BJ (cell line): ENCODE measurements around the gene MRPL41. TPM values are rescaled to one million over a fixed set of nuclear protein-coding genes. Genes with fewer than 3 reads are reported as not detected.
"Not testable (repeated sequence)": the region's sequence is repeated elsewhere in the genome, so short reads cannot be mapped to it uniquely, and the experiment has no call there.

Source experiments
- CTCF ChIA-PET: fragments of 350-600 bp; formaldehyde crosslinking; extraction: SDS; loops from one replicate; lab custom pipeline; 2021; ENCODE audit warnings: antibody characterized with exemption, inconsistent platforms; lab: Yijun Ruan, JAX
- POLR2A ChIA-PET: fragments of 300-600 bp; sonication (Branson Sonifier 250); formaldehyde crosslinking; extraction: SDS; loops from one replicate; lab custom pipeline; 2021; ENCODE audit warnings: antibody characterized with exemption; lab: Charles Lee
- DNase-seq: peaks from one replicate; pipeline ENCODE4 v3.0.0-alpha.2; 2011; ENCODE audit warnings: low read depth
- H3K27me3 ChIP-seq: 2 replicates; pipeline ENCODE4 v1.6.0; 2011; ENCODE audit warnings: low read length; ENCODE audit not compliant: control insufficient read depth, insufficient read depth
- H3K36me3 ChIP-seq: 2 replicates; pipeline ENCODE4 v1.5.1; 2011; ENCODE audit warnings: low read length; ENCODE audit not compliant: control insufficient read depth, insufficient read depth
- H3K4me3 ChIP-seq: 2 replicates; pipeline ENCODE4 v1.5.1; 2011; ENCODE audit warnings: low read depth, mild to moderate bottlenecking, control low read depth, low read length
- polyA plus RNA-seq: library from polyadenylated mRNA; depleted of rRNA; stranded (reverse); fragments of >200 nt; gene quantifications from 2 replicates; pipeline ENCODE4 v1.2.3, GENCODE V29; 2011
- TF ChIP-seq, protein P1 (sequence below): IDR thresholded peaks from 2 replicates; pipeline ENCODE4 v1.5.1; 2011; ENCODE audit warnings: low read depth, mild to moderate bottlenecking, control low read depth, inconsistent platforms, low read length, moderate library complexity; ENCODE audit not compliant: insufficient read depth

The MRPL41 gene
- polyA plus RNA-seq, 1 experiment = 28.7 TPM

- Histone ChIP-seq H3K36me3 (no peaks in the 10 kb centered on the region), H3K4me3 (no peak overlapping the region), H3K27me3 (no peaks in the 10 kb centered on the region)
- TF ChIP-seq, protein P1, sequence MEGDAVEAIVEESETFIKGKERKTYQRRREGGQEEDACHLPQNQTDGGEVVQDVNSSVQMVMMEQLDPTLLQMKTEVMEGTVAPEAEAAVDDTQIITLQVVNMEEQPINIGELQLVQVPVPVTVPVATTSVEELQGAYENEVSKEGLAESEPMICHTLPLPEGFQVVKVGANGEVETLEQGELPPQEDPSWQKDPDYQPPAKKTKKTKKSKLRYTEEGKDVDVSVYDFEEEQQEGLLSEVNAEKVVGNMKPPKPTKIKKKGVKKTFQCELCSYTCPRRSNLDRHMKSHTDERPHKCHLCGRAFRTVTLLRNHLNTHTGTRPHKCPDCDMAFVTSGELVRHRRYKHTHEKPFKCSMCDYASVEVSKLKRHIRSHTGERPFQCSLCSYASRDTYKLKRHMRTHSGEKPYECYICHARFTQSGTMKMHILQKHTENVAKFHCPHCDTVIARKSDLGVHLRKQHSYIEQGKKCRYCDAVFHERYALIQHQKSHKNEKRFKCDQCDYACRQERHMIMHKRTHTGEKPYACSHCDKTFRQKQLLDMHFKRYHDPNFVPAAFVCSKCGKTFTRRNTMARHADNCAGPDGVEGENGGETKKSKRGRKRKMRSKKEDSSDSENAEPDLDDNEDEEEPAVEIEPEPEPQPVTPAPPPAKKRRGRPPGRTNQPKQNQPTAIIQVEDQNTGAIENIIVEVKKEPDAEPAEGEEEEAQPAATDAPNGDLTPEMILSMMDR = no peak
- DNase-seq = no peak
- POLR2A ChIA-PET = no interaction called here
- CTCF ChIA-PET = interaction anchor here (0.6 to 1.6 kb wide), 3 partner anchors 19 to 83 kb away, joined by 3 to 7 read pairs (median 4); partner anchors contain the start of genes EXD3 and NOXA1
Measured at GRCh38 chr9:137506274-137506673, 45.4 kb upstream of the MRPL41 start.

- H3K27me3 ChIP-seq = no peaks in the 10 kb centered on the region
- peak; percentile 55 for DNase-seq
- ChIA-PET POLR2A (no interaction called here), CTCF (interaction anchor here (0.6 to 1.6 kb wide), 4 partner anchors 10 to 83 kb away, joined by 3 to 7 read pairs (median 4); partner anchors contain the start of genes EXD3 and NOXA1)
- TF ChIP-seq, protein P1 = no peak
- H3K36me3 ChIP-seq = no peaks in the 10 kb centered on the region
- no peak overlapping the region for H3K4me3 ChIP-seq
Measured at GRCh38 chr9:137506702-137507171, 44.9 kb upstream of the MRPL41 start.

DNA sequence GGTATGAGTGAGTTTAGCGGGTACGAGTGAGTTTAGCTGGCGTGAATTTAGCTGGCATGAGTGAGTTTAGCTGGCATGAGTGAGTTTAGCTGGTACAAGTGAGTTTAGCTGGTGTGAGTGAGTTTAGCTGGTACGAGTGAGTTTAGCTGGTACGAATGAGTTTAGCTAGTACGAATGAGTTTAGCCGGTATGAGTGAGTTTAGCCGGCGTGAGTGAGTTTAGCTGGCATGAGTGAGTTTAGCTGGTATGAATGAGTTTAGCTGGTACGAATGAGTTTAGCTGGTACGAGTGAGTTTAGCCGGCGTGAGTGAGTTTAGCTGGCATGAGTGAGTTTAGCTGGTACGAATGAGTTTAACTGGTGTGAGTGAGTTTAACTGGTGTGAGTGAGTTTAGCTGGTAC, 42.5 kb upstream of the MRPL41 start:
- no peak overlapping the region for H3K4me3 ChIP-seq
- TF ChIP-seq, protein P1 = no peak
- CTCF ChIA-PET = interaction anchor here (0.8 to 1.7 kb wide), 5 partner anchors 14 to 66 kb away, joined by 3 to 4 read pairs (median 3); no protein-coding TSS in a partner anchor
- H3K27me3 ChIP-seq = no peaks in the 10 kb centered on the region
- no peaks in the 10 kb centered on the region for H3K36me3 ChIP-seq
- no peak for DNase-seq
- POLR2A ChIA-PET = no interaction called here

- H3K27me3 ChIP-seq, POLR2A ChIA-PET, H3K4me3 ChIP-seq, CTCF ChIA-PET, H3K36me3 ChIP-seq, DNase-seq: not testable (repeated sequence)
Measured at GRCh38 chr9:137511126-137511525, 40.6 kb upstream of the MRPL41 start.

- no peak for DNase-seq
- ChIA-PET POLR2A (no interaction called here), CTCF (no interaction called here)
- H3K36me3 ChIP-seq = no peaks in the 10 kb centered on the region
- TF ChIP-seq, protein P1 = no peak
- H3K27me3 ChIP-seq = no peaks in the 10 kb centered on the region
- no peak overlapping the region for H3K4me3 ChIP-seq
Measured at GRCh38 chr9:137511758-137512463, 39.8 kb upstream of the MRPL41 start.

- CTCF ChIA-PET = interaction anchor here (1.0 kb wide), 1 partner anchor 19 kb away, joined by 3 read pairs; no protein-coding TSS in a partner anchor
Measured at GRCh38 chr9:137513136-137513535, 38.5 kb upstream of the MRPL41 start.

GRCh38 chr9:137513801-137514570, 37.7 kb upstream of the MRPL41 start:
- CTCF ChIA-PET = interaction anchor here (1.0 kb wide), 1 partner anchor 20 kb away, joined by 3 read pairs; no protein-coding TSS in a partner anchor
- POLR2A ChIA-PET, H3K27me3 ChIP-seq, H3K4me3 ChIP-seq, H3K36me3 ChIP-seq, DNase-seq: not testable (repeated sequence)

More at GRCh38 chr9:137513136-137513535, 38.5 kb upstream of the MRPL41 start:
- POLR2A ChIA-PET, H3K27me3 ChIP-seq, H3K36me3 ChIP-seq, H3K4me3 ChIP-seq, DNase-seq: not testable (repeated sequence)
